SK-N-MC (cell line): ENCODE data around the gene TSPAN5.

Source experiments
- EZH2 ChIP-seq: fragments of 200-600 bp; sonication (generic); IDR thresholded peaks from one replicate; pipeline ENCODE4 v1.6.1; 2017; ENCODE audit warnings: antibody characterized with exemption
- FOXP2 ChIP-seq: optimal IDR thresholded peaks from 2 replicates; pipeline ENCODE3; 2011; ENCODE audit warnings: mild to moderate bottlenecking, moderate library complexity; ENCODE audit not compliant: insufficient read depth; ENCODE audit errors: extremely low read length, control extremely low read depth
- POLR2AphosphoS5 ChIP-seq: IDR thresholded peaks from 2 replicates; pipeline ENCODE4 v1.6.1; 2012; ENCODE audit warnings: mild to moderate bottlenecking, low read depth, low read length, borderline replicate concordance

DNA sequence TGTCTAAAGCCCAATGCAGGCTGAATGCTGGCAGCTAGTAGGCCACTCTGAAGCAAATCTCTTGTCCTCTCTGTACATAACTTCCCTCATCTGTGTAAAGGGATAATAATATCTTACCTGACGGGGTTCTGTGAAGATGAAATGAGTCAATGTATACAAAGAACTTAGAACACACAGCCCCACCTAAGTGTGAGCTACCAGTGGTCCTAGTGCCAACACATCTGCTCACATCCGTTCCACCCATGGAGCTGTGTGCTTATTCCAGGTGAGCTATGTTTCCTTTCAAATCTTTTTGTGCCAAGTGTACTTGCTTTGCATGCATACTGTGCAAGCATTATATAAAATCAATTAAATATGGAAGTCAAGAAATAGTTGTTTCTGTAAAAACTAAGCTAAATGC lies 116.4 kb downstream of the TSPAN5 start:
- TF ChIP-seq POLR2AphosphoS5, result no peak
- TF ChIP-seq FOXP2, result no peak
- no peak for TF ChIP-seq EZH2
